NCI-H526 (cell line): ENCODE results near the gene WDR35.
"Not testable (repeated sequence)": the region's sequence is repeated elsewhere in the genome, so short reads cannot be mapped to it uniquely, and the experiment has no call there.

Experiments
- DNase-seq, 2 experiments: peaks; one replicate each; lab custom pipeline; 2025; lab: John Stamatoyannopoulos, UW

Gene WDR35

DNA sequence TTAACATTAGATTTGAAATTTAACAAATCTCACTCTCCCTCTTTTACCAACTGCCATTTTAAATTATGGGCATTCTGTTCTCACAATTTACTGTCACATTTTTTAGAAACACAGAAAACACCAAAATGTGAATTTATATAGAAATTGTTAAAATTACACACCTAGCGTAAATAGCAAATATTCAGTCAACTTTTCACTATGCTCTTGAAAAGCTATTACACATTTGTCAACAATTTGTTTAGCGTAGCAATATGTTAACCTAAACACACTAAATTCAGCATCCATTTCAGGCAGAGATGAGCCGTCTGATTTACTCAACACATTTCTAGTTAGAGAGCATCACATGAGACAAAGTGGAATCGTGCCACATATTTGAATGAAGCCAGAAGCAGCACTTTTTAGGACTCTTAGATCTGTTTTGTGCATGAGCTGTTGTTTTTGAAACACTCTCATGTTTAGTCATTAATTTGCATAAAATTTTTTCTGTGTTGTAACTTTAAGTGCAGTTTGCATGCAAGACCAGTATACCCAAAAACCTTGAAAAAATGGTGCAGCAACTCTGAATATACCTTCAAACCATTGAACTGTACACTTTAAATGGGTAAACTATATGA, 96.3 kb downstream of the WDR35 start:
- DNase-seq: no peak

DNA sequence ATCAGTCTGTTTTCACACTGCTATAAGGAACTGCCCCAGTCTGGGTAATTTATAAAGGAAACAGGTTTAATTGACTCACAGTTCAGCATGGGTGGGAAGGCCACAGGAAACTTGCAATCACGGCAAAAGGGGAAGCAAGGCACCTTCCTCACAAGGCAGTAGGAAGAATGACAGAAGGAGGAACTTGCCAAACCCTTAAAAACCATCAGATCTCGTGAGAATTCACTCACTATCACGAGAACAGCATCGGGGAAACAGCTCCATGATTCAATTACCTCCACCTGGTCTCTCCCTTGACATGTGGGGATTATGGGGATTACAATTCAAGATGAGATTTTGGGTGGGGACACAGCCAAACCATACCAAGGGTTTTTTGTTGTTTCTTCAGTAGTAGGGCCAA, 97.9 kb downstream of the WDR35 start:
- DNase-seq: not testable (repeated sequence)

DNA sequence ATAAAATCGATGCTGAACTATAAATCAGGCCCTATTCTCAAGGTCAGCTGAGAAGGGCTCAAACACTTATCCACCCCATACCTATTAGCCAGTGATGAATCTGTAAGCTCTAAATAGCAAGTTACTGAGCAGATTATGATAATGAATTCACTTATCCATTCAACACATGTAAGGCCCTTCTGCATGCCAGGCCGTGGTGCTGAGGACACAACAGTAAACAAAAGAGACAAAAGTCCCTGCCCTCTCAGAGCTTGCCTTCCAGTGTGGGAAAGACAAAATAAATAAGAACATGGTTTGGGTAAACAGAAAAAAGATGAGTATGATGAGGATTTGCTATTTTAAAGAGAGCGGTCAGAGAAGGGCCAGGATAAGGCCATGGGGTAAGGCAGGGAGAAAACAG, 99.8 kb downstream of the WDR35 start:
- DNase-seq: no peak

DNA sequence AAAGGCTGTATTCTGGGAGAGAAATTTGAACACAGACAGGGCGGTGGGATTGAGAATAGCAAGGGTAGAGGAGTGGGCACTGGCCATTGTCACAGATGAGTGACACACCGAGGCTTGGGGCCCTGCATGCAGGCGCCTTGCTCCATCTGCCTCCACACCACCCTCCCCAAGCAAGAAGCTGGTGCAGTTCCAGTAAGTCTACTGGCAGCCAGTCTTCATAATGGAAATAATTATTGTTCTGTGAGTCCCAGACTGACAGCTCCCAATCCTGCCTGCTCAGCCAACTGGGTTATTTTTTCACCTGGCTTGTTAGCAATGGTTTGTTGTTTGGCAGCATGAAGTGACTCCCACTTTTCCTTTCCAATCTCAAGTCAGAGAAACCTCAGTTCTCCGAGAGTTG, 101.1 kb downstream of the WDR35 start:
- no peak for DNase-seq

DNA sequence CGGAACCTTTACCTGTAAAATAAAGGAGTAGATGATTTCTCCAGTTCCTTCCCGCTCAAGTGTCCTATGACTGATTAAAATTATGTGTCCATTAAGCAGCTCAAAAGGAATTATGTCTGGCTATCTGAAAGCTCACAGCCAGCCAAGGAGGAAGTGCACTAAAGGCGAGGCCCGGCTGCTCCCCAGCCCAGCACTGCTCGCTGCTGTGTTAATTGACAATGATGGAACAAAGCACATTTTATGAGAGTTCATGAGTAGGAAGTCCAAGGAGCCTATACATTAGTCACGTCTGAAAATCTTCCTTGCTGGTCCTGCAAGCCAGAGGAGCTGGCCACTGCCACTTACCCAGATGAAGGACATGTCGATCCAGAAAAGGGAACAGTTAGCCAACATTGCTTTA, 102.4 kb downstream of the WDR35 start:
- no peak for DNase-seq

DNA sequence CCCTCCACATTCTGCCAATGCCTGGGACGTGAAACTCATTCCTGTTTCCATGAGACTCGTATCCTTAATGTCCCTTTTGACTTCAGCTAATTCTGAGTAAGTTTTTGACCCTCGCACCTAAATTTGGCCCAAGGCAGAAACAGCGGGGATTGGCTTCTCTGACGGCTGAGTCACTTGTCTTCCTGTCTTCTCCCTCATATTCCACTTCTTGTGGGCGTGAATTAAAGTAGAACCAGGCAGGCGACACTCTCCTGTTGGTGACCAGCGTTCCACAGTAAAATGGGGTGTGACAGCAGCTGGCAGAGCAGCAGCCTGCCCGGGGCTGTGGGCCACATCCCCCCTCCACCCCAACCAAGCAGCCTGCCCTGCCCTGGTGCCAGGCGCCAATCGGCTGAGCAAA, 103.6 kb downstream of the WDR35 start:
- no peak for DNase-seq

DNA sequence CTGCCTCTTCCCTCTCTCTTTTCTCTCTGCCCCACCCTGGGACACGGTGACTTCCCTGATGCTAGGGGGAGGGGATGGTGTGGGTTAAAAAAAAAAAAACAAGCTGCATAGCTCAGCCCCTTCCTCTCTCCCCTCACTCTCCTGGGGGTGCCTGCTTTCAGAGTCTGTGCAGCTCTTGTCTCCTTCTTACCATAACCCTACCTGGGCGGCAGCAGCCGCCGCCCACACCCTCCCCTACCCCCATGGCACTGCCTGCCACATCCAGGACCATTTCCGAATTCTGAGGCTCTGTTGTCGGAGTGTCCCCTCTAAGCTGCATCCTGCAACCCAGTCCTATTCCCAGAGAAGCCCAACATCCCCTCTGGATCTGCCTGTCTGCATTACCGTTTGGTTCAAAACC, 104.1 kb downstream of the WDR35 start:
- no peak for DNase-seq

DNA sequence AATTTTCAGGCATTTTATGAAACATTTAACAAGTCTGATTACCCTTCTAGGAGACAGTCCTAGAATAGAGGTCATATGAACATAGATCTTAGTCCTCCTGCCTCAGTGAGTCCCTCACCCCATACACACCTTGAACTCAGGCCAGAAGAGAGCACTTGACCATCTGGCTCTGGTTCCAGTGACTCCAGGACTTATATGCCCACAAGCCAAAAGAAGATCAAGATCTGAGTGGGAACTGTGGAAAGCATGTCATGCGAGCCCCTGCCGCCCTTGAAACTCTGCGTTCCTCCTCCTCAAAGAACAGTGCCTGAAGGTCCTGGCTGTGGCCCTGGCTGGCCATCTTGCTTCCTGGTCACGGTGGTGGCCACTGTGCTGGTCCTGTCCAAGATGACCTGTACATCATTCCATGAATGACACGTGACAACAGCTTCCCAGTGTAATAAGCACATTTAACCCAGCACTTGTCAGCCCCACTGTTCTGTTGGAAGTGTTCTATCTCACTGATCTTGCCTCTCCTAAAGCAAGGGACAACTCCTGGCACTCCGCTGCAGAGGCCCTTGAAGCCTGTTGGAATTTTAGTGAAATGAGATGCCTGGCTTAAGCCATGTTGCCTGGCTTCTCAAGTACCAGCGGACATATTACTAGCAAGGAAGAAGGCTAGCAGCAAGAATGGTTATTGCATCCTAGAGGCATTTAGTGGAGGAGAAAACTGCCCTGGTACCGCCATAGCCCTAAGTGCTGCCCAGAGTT, 105.8 kb downstream of the WDR35 start:
- no peak for DNase-seq

DNA sequence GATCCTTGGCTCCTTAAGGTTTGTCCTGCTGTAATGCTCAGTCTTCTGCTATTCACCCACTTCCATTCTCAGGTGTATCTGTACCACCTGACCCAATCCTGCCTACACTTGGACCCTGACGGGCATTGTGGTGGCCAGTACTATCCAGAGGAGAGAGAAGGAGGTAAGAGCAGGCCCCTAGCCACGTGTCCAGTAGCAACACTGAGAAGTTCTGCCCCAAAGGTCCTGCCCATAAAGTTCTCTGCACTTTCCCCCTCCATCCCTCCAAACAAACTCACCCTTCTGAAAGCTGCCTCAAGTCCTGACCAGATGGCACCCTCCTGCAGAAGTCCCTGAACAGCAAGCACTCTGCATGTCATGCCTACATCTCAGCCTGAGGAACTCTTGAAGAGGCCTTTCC, 106.4 kb downstream of the WDR35 start:
- no peak for DNase-seq

DNA sequence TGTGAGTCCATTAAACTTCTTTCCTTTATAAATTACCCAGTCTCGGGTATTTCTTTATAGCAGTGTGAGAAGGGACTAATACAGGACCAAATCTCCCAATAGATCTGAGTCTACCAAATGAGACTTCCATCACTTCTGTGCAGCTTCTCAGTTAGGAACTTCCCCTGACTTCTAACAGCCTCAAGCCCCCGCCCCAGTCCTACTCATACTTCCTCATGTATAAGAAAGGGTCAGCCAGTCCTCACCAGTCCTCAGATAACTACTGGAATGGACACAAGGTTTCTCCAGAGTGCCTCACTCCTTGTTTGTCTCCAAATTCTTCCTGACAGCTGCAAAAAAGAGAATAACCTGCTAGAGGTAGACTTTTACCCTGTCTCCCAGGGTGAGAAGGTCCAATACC, 107.6 kb downstream of the WDR35 start:
- DNase-seq: no peak

DNA sequence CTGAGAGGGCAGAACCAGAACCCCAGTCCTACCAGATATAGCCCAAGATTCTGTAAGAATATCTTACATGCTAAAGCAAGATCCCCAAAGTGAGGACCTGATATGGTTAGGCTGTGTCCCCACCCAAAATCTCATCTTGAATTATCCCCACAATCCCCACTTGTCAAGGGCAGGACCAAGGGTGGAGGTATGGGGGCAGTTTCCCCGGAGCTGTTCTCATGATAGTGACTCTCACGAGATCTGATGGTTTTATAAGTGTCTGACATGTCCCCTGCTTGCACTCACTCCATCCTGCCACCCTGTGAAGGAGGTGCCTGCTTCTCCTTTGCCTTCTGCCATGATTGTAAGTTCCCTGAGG, 108.0 kb downstream of the WDR35 start:
- no peak for DNase-seq

DNA sequence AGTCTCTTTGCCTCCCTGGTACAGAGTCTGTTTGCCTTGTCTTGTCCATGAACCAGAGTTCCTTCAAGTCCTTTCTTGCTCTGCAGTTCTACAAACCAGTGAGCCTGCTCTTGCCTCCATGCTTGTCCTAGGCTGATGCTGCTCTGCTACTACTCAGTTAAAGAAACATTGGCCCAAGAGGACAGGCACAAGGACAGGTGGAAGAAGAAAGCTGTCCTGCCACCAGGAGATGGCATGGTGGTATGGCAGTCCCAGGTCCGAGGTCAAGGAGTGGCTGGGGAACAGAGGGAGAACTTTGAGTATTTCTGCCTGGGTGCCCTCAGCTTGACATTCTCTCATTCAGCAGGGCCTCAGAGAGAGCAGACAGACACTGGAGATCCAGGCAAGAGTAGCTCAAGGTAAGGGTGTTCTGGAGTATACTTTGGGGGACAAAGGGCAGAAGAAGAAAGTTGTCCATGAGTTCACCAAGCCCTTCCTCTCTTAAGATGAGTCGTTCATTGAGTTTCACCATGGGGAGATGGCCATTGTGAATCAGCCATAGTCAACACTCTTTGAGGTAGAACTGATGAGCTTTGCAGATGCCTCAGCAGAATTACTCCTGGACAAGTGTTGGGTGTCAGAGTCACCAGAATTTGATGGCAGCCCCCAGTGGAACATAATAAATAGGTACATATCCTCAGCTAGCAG, 108.5 kb downstream of the WDR35 start:
- DNase-seq: no peak

DNA sequence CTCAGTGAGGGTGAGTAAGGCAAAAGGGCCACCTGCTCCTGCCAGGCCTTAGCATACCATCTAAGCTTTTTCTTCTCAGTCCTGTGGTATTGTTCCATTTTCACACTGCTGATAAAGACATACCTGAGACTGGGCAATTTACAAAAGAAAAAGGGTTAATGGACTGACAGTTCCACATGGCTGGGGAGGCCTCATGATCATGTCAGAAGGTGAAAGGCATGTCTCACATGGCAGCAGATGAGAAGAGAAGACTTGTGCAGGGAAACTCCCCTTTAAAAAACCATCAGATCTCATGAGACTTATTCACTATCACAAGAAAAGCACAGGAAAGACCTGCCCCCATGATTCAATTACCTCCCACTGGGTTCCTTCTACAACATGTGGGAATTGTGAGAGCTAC, 109.7 kb downstream of the WDR35 start:
- DNase-seq: not testable (repeated sequence)

DNA sequence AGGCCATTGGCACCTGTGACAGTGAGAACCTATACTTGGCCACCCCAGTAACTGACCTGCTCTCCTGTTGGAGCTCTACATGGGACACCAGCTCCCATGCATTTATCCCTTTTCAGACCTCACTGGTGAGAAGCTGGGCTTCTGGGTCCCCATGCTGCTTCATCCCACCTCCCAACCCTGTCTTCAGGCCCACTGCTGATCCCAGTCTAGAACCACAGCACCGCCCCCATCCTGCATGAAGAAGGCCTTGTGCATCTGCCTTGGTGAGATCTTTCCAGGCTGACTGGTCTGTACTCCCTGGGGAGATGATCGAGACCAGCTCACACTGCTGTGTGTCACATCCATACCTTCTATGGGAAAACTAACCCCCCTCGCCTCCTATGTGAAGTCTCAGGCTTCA, 110.8 kb downstream of the WDR35 start:
- no peak for DNase-seq

DNA sequence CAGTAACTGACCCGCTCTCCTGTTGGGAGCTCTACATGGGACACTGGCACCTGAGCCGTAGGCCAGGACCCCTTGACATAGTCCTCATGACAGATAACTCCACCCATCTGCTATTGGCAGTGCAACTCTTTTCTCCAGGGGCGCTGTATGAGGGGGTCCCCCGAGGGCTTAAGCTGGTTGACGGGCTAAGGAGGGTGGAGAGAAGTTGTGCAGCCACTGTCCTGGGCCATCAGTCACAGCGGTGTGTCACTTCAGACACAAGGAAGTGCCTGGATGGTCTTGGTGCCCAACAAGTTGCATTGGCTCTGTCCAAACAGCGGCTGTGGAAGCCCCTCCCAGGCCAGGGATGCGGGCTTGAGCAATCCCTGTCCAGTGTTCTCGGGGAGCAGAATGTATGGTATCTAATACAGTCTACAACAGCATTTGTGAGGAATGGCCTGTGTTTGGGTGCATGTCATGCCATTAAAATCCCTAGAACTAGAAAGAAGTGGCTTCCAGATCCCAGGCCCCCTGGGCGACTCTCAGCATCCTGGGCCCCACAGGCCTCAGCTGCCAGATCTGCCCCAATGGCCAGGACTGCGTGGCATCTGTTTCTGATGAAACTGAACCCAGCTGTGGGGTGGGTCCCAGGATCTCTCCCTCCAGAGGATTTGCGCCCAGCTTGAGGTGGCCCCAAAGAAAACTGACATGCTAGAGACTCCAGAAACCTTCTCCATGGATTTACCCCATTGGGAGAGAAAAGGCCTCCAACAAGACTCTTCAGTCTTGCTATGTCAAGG, 111.4 kb downstream of the WDR35 start:
- DNase-seq: no peak

DNA sequence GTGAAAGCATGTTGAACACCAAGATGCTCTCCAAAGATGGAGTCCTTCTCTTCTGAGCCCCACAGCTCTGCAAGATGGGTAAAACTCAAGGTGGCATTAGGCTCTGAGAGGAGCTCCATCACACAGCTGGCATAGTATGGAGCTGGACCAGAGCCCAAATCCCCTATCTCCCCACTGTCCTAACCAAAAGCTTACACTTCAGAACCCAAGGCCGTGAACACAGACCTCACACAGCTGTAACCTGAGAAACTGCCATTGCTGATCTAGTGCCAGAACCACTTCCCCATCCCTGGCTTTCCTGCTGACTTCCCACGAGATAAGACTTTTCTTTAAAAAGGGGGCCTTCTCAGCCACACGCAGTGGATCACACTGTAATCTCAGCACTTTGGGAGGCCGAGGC, 113.2 kb downstream of the WDR35 start:
- no peak for DNase-seq

DNA sequence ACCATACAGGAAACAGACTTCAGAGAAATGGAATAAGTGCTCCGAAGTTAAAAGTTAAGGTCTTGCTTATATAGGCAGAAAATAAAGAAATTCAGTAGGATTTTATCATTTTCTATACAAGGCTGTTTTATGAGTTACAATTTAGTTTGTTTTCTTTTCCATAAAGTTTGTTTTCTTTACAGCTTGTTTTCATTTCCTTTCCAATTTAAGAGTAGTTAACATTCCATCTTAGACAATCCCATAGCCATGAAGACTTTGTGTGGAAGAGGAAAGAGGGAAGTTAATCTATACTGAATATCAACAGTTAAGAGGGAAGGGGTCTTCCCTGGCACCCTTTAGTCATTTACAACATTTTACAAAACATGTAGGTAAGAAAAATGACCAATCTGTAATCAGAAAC, 114.6 kb downstream of the WDR35 start:
- DNase-seq: no peak

DNA sequence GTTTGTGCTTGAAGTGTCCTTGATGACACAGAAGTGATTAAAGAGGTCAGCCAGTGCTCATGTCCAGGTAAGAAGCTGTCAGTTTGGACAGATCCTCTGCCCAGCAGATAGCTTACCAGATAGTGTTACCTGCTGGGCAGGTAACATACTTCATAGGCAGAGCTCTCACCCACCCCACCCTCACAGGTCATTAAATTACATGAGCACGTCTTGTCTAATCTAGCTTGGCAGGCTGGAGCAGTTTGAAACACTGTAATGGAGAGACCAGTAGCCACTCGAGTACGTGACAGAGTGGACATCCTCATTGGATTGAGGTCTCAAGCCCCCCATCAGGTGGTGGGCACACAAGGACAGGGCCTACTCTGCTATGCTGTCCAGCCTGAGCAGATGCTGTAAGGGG, 115.2 kb downstream of the WDR35 start:
- DNase-seq: no peak

DNA sequence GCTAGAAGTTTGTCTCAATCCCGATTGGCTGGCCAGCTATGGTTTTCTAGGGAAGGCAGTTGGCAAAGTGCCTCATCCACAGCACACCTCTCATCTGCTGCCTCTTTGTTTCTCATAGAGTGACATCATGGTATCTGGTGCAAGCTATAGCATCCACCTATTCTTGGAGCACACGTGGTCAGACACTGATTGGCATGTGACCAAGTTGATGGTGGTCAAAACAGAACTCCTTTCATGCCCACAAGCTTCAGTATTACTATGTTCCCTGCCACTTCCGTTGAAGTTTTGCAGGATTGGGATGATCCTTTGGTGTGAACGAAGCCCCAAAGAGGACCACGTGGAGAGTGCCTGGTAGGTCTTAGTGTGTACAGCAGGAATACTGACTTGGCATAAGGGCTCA, 116.9 kb downstream of the WDR35 start:
- no peak for DNase-seq

DNA sequence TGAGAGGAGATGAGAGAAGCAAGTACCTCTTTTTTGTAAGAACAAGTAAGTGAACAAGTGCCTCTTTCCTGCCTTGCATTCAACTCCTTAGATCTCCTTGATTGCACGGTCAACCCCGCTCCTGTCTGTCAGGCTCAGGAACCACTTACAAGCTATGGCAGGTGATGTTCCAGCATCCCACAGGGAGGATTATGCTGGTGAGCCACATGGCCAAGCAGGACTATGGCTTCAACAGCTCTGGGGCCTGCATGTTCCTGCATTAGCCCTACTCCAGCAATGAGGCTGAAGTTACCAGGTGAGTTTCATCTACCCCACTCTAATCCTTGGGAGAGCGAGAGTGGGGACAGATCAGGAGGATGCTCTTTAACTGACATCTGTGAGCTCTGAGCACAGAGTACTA, 117.6 kb downstream of the WDR35 start:
- no peak for DNase-seq

DNA sequence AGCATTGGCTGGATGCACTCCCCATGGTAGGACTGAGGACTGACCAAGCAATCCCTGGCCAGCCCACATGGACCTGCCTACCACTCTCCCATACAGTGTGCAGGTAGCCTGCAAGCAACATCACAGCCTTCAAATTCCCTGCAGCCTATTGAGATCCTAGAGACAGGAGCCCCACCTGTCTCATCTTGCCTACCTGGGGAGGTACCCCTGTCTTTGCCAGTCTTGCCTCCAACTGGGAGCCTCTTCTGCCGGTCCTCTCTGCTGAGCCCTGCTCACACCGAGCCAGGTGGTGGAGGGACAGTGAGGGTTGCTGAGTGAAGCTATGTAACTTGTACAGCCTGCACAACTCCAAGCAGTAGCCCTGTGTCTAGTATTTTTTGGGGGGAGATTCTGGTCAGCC, 118.1 kb downstream of the WDR35 start:
- no peak for DNase-seq

DNA sequence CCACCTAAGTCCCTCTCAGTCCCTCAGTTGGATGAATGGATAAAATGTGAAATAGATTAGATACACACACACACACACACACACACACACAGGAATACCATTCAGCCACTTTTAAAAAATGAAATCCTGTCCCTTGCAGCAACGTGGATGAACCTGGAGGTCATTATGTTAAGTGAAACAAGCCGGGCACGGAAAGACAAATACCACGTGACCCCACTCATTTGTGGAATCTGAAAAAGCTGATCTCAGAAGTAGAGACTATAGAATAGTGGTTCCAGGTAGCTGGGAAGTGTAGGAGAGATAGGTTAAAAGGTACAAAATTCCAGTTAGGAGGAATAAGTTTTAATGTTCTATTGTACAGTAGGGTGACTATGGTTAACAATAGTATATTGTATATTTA, 119.1 kb downstream of the WDR35 start:
- DNase-seq: no peak
